ENCODE results near the gene PCBP3. TPM values are rescaled to one million over a fixed set of nuclear protein-coding genes. Genes with fewer than 3 reads are reported as not detected.
"Not testable (repeated sequence)": the region's sequence is repeated elsewhere in the genome, so short reads cannot be mapped to it uniquely, and the experiment has no call there.

PCBP3 gene
- total and polyA plus RNA-seq, 8 donors = 0.83 to 4.3 (median 1.7) TPM

DNA sequence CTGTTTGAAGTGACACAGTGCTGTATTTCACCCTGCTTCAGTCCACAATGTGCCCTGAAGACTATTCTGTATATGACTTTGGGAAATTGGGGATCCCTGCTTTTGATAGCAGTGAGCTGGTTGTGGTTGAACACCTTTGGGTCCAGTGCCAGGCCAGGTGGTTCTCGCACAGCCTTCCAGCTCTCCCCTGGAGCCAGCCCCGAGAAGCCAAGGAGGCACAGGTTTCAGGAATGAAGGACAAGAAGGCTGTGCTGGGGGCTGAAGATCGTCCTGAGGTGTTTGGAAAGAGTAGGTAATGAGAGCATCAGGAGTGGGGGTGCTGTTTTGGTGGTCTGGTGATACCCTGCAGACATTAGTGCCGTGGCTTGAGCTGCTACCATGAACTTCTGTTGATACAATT, 206.7 kb downstream of the PCBP3 start:
- no peak overlapping the region for H3K4me3 ChIP-seq
- DNase-seq (no peak), FAIRE-seq (no peak), ATAC-seq (no peak)
- 61 to 74% methylated on average over 4 of the region's 4 CpGs for WGBS, 2 donors
- no peaks in the 10 kb centered on the region for H3K27me3 ChIP-seq
- intact Hi-C loops (cut with DNase I) = no loop called here
- TF ChIP-seq, protein P1, sequence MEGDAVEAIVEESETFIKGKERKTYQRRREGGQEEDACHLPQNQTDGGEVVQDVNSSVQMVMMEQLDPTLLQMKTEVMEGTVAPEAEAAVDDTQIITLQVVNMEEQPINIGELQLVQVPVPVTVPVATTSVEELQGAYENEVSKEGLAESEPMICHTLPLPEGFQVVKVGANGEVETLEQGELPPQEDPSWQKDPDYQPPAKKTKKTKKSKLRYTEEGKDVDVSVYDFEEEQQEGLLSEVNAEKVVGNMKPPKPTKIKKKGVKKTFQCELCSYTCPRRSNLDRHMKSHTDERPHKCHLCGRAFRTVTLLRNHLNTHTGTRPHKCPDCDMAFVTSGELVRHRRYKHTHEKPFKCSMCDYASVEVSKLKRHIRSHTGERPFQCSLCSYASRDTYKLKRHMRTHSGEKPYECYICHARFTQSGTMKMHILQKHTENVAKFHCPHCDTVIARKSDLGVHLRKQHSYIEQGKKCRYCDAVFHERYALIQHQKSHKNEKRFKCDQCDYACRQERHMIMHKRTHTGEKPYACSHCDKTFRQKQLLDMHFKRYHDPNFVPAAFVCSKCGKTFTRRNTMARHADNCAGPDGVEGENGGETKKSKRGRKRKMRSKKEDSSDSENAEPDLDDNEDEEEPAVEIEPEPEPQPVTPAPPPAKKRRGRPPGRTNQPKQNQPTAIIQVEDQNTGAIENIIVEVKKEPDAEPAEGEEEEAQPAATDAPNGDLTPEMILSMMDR (IDR thresholded peaks at IDR 0.05) = no peak
- no peaks in the 10 kb centered on the region for H3K4me1 ChIP-seq
- no peaks in the 10 kb centered on the region for H3K9me3 ChIP-seq
- no peaks in the 10 kb centered on the region for H3K36me3 ChIP-seq
- H3K27ac ChIP-seq = no peak overlapping the region

DNA sequence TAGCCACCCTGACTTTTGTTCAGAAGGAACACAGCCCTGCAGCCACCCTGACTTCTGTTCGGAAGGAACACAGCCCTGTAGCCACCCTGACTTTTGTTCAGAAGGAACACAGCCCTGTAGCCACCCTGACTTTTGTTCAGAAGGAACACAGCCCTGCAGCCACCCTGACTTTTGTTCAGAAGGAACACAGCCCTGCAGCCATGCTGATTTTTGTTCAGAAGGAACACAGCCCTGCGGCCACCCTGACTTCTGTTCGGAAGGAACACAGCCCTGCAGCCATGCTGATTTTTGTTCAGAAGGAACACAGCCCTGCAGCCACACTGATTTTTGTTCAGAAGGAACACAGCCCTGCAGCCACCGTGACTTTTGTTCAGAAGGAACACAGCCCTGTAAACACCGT, 208.9 kb downstream of the PCBP3 start:
- FAIRE-seq; DNase-seq; intact Hi-C loops (cut with DNase I): not testable (repeated sequence)

DNA sequence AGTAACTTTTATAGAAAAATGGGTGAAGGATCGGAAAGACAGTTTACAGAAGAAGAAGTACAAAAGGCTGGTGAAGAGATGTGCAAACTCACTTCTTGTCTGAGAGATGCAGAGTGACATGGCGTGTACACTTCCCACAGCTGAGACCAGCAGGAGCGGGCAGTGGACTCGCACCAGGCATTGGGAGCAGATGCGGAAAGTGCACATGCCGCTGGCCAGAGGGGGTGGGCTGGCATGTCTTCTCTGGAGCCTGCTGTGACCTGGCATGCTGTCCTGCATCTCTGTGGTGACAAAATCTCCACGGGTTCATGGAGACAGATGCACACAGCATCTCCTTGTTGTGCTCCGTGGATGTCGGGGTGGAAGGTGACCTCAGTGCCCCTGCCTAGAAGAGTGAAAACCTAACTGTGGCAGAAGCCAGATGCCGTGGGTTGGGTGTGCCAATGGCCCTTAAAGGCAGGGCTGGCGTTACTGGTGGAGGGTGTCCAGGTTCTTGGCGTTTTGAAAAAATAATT, 209.4 kb downstream of the PCBP3 start:
- intact Hi-C loops (cut with DNase I) = no loop called here
- no peaks in the 10 kb centered on the region for H3K27me3 ChIP-seq
- H3K9me3 ChIP-seq = no peaks in the 10 kb centered on the region
- FAIRE-seq = no peak
- no peak for DNase-seq
- H3K4me1 ChIP-seq = no peaks in the 10 kb centered on the region
- H3K27ac ChIP-seq = no peak overlapping the region
- TF ChIP-seq, protein P1 (IDR thresholded peaks at IDR 0.05) = no peak
- H3K4me3 ChIP-seq = no peak overlapping the region
- no peaks in the 10 kb centered on the region for H3K36me3 ChIP-seq
- no peak for ATAC-seq
- WGBS, 2 donors = 67 to 83% methylated on average over 12 of the region's 12 CpGs

More for the DNA sequence above, 208.9 kb downstream of the PCBP3 start:
- not testable (repeated sequence) for H3K9me3 ChIP-seq, H3K36me3 ChIP-seq, H3K4me3 ChIP-seq, H3K27me3 ChIP-seq, H3K27ac ChIP-seq, ATAC-seq, H3K4me1 ChIP-seq
- WGBS, 2 donors = 67 to 74% methylated on average over 5 of the region's 5 CpGs

DNA sequence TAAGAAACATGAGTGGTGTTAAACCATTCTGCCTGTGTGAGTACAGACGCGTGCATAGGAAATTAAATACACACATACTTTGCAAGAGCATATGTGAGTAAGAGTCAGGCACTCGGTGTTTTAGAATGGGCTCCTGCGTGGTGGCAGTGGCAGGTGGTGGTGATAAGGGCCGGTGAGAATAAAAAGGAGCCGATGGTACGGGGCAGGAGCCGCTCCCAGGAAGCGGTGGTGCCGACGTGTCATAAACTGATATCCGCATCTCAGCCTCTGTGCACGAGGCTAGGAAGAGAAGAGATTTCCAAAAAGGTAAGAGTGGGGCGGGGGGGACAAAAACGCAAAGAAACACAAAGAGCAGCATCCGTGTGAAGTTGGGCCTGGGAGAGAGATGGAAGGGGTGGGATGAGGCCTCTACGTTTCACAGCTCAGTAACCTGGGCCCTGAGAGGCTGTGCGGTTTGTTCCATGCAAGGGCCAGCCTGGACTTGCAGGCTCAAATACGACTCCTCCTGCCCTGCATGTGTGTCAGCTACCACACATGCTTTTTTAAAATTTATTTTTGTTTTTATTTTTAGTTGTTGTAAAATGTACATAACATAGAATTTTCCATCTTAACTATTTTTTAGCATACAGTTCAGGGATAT, 210.3 kb downstream of the PCBP3 start:
- TF ChIP-seq, protein P1 (IDR thresholded peaks at IDR 0.05) = no peak
- intact Hi-C loops (cut with DNase I) = no loop called here
- H3K27me3 ChIP-seq = no peaks in the 10 kb centered on the region
- ATAC-seq (no peak), FAIRE-seq (no peak), DNase-seq (no peak)
- H3K4me1 ChIP-seq = no peaks in the 10 kb centered on the region
- no peak overlapping the region for H3K27ac ChIP-seq
- no peaks in the 10 kb centered on the region for H3K9me3 ChIP-seq
- H3K36me3 ChIP-seq = no peaks in the 10 kb centered on the region
- no peak overlapping the region for H3K4me3 ChIP-seq
- WGBS, 2 donors = 77 to 90% methylated on average over 19 of the region's 19 CpGs

DNA sequence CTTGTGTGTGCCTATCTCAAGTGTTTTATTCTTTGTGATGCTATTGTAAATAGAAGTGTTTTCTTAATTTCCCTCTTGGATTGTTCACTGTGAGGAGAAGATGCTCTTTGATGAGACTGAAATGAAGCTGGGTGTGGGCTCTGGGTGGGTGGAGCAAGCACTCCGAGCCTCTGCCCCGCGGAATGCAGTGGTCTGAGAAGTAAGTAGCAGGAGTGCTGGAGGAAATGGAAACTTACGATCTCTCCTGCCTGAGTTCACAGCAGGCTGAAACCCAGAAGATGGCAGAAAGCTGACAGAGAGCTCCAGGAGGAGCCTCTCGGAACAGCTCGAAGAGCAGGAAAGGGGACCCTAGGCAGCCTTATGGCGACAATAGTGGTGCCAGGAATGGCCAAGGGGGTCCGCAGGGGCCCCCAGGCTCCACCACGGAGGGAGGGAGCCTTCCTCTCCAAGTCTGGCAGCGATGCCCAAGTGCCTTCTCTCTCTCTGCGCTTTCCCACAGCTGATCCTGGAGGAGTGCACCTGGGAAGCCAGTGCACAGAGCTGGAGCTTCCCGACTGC, 211.2 kb downstream of the PCBP3 start:
- Histone ChIP-seq H3K36me3 (no peaks in the 10 kb centered on the region), H3K27me3 (no peaks in the 10 kb centered on the region), H3K4me3 (no peak overlapping the region), H3K9me3 (no peaks in the 10 kb centered on the region), H3K4me1 (no peaks in the 10 kb centered on the region), H3K27ac (no peak overlapping the region)
- 49 to 62% methylated on average over 12 of the region's 12 CpGs for WGBS, 2 donors
- FAIRE-seq (no peak), DNase-seq (no peak), ATAC-seq (no peak)
- intact Hi-C loops (cut with DNase I) = no loop called here
- TF ChIP-seq, protein P1 (IDR thresholded peaks at IDR 0.05) = no peak

Data from pancreas (tissue), 10 donors.